Fibroblast of lung (primary cell): Measurements from ENCODE around the gene OLIG1.

ENCODE experiments used
- EZH2 ChIP-seq: IDR thresholded peaks from 2 replicates; pipeline ENCODE4 v1.5.1; 2012; ENCODE audit warnings: low read length, control low read depth, mild to moderate bottlenecking; ENCODE audit errors: missing control alignments
- TF ChIP-seq, protein P1 (sequence below), 2 donors: IDR thresholded peaks in 1 of 2; conservative IDR thresholded peaks in 1 of 2; 1 replicate in 1 of 2; 2 replicates in 1 of 2; pipeline ENCODE4 v1.5.1; 2011 to 2012; ENCODE audit warnings: low read length in 2 of 2, control low read depth in 1 of 2, inconsistent platforms in 1 of 2, low read depth in 1 of 2, mild to moderate bottlenecking in 1 of 2

DNA sequence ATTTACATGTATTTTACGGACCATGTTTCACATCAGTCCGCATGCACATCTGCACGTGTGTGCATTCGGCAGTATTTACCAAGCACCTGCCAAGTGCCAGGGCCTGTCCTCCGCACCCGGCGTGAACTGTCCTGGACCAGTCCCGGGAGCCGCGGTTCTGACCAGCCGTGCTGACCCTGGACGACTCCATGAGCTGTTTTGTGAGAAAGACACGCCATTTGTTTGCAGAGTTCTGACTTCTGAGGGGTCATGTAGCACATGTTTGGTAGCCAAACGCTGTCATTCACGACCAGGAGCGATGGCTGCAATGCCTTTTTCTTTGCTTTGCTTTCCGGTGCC lies 47.5 kb upstream of the OLIG1 start:
- TF ChIP-seq, protein P1, sequence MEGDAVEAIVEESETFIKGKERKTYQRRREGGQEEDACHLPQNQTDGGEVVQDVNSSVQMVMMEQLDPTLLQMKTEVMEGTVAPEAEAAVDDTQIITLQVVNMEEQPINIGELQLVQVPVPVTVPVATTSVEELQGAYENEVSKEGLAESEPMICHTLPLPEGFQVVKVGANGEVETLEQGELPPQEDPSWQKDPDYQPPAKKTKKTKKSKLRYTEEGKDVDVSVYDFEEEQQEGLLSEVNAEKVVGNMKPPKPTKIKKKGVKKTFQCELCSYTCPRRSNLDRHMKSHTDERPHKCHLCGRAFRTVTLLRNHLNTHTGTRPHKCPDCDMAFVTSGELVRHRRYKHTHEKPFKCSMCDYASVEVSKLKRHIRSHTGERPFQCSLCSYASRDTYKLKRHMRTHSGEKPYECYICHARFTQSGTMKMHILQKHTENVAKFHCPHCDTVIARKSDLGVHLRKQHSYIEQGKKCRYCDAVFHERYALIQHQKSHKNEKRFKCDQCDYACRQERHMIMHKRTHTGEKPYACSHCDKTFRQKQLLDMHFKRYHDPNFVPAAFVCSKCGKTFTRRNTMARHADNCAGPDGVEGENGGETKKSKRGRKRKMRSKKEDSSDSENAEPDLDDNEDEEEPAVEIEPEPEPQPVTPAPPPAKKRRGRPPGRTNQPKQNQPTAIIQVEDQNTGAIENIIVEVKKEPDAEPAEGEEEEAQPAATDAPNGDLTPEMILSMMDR (conservative IDR thresholded peaks at IDR 0.05 in 1 of 2, IDR thresholded peaks at IDR 0.05 in 1 of 2; ENCODE audit: low read depth in 1 of 2, low read length in 2 of 2): no peak
- no peak for TF ChIP-seq EZH2
